Neutrophil (primary cell): ENCODE measurements around the gene TIMM17B.

Source experiments
- H3K27ac ChIP-seq: fragments of 200-600 bp; sonication (generic); 2 replicates; pipeline ENCODE4 v1.5.1; 2016; ENCODE audit warnings: mild to moderate bottlenecking, moderate library complexity
- H3K27me3 ChIP-seq: fragments of 200-600 bp; sonication (generic); 2 replicates; pipeline ENCODE4 v1.6.0; 2016; ENCODE audit warnings: mild to moderate bottlenecking
- H3K36me3 ChIP-seq: fragments of 200-600 bp; sonication (generic); 2 replicates; pipeline ENCODE4 v1.5.1; 2017
- H3K4me1 ChIP-seq, 2 experiments: fragments of 200-600 bp in 1 of 2; sonication (generic) in 1 of 2; 1 replicate in 1 of 2; 2 replicates in 1 of 2; pipeline versions ENCODE4 v1.5.1 to v1.6.1; 2013 to 2016; ENCODE audit warnings: low read depth in 1 of 2, low read length in 1 of 2, mild to moderate bottlenecking in 1 of 2, moderate library complexity in 1 of 2; ENCODE audit not compliant: control insufficient read depth in 1 of 2, insufficient read depth in 1 of 2
- H3K4me3 ChIP-seq, 2 experiments: fragments of 200-600 bp in 1 of 2; sonication (generic) in 1 of 2; 1 replicate in 1 of 2; 2 replicates in 1 of 2; pipeline ENCODE4 v1.5.1; 2013 to 2016; ENCODE audit warnings: low read depth in 1 of 2, low read length in 1 of 2, mild to moderate bottlenecking in 1 of 2, moderate library complexity in 1 of 2
- H3K9me3 ChIP-seq: fragments of 200-600 bp; sonication (generic); 2 replicates; pipeline ENCODE4 v1.5.1; 2016
- TF ChIP-seq, protein P1 (sequence below): fragments of 200-600 bp; sonication (generic); IDR thresholded peaks from 2 replicates; pipeline ENCODE4 v1.5.1; 2016; ENCODE audit warnings: antibody characterized with exemption

Gene TIMM17B

DNA sequence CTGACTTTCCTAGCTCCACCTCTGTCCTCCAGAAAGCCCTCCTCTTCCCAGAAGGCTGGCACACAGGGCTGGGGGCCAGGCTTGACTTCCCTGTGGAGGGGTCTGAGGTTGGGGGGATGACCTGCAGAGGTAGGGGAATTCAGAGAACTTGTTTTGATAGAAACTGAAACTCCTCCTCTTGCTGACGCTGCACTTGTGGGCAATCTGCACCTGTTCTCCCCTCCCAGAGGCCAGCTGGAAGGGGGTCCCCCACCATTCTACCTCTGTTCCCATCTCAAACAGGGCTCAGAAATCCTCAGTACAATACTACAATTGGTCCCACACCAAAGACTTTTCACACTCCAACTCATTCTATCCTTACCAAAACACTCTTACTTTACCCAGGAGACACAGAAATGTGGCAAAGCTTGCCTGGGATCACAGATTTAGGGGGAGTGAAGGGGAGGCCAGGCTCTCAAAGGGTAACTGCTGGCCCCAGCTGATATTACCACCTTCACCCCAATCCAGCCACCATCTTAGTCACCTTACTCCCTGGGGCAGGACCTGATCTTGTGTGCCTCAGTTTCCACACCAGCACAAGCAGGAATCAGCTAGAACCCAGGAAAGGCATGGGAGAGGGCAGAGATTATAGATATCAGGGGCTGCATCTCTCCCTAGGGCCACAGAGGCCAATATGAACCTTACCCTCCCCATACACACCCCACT is 41.3 kb upstream of the TIMM17B start:
- no peaks in the 10 kb centered on the region for H3K9me3 ChIP-seq
- peaks cover 61 to 77% of the 10 kb centered on the region in 2 experiments for H3K4me1 ChIP-seq
- H3K27me3 ChIP-seq: no peaks in the 10 kb centered on the region
- peak overlapping the region; percentile 38 to 46 for H3K4me3 ChIP-seq
- H3K36me3 ChIP-seq: peaks cover 13% of the 10 kb centered on the region
- TF ChIP-seq, protein P1, sequence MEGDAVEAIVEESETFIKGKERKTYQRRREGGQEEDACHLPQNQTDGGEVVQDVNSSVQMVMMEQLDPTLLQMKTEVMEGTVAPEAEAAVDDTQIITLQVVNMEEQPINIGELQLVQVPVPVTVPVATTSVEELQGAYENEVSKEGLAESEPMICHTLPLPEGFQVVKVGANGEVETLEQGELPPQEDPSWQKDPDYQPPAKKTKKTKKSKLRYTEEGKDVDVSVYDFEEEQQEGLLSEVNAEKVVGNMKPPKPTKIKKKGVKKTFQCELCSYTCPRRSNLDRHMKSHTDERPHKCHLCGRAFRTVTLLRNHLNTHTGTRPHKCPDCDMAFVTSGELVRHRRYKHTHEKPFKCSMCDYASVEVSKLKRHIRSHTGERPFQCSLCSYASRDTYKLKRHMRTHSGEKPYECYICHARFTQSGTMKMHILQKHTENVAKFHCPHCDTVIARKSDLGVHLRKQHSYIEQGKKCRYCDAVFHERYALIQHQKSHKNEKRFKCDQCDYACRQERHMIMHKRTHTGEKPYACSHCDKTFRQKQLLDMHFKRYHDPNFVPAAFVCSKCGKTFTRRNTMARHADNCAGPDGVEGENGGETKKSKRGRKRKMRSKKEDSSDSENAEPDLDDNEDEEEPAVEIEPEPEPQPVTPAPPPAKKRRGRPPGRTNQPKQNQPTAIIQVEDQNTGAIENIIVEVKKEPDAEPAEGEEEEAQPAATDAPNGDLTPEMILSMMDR: no peak
- peak overlapping the region; percentile 99 for H3K27ac ChIP-seq

- peaks cover 15% of the 10 kb centered on the region for H3K36me3 ChIP-seq
- TF ChIP-seq, protein P1: peak; percentile 82
- H3K27me3 ChIP-seq: no peaks in the 10 kb centered on the region
- no peaks in the 10 kb centered on the region for H3K9me3 ChIP-seq
- H3K4me3 ChIP-seq: peak overlapping the region; percentile 53 to 58
- peak overlapping the region; percentile 99 for H3K27ac ChIP-seq
- H3K4me1 ChIP-seq: peaks cover 61 to 76% of the 10 kb centered on the region in 2 experiments
These were observed 39.7 kb upstream of the TIMM17B start for GRCh38 chrX:48937054-48937907.

DNA sequence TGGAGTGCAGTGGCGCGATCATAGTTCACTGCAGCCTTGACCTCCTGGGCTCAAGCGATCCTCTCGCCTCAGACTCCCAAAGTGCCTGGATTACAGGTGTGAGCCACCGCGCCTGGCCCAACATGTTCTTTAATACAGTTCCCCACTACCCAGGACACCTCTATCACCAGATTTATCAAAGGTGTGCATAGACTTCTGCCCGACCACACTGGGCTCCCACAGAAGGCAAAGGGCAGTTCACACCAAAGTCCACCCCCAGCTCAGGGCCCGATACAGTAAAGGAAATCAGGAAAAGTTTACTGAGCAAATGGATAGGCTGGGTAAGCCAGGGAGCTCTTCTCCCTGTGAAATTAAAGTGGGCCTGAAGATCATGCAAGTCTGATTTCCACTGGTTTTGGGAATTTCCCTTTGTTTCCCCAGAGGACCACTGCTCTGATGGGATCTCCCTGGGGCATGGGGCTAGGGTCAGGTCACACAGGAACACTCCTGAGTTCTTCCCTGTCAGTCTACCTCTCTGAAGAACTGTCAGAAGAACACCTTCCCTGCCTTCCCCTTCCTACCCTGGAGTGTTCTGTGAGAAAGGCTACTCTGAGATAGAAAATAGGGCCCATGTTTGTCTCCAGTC is 39.0 kb upstream of the TIMM17B start:
- TF ChIP-seq, protein P1: no peak
- H3K9me3 ChIP-seq: no peaks in the 10 kb centered on the region
- H3K4me3 ChIP-seq: peak overlapping the region; percentile 53 to 58
- H3K4me1 ChIP-seq: peaks cover 59 to 70% of the 10 kb centered on the region in 2 experiments
- H3K36me3 ChIP-seq: peaks cover 15% of the 10 kb centered on the region
- no peaks in the 10 kb centered on the region for H3K27me3 ChIP-seq
- peak overlapping the region; percentile 99 for H3K27ac ChIP-seq

GRCh38 chrX:48935301-48935670 is 37.7 kb upstream of the TIMM17B start:
- H3K27ac ChIP-seq: peak overlapping the region; percentile 99
- H3K4me3 ChIP-seq: no peak overlapping the region
- no peaks in the 10 kb centered on the region for H3K27me3 ChIP-seq
- TF ChIP-seq, protein P1: no peak
- H3K4me1 ChIP-seq: peaks cover 49 to 57% of the 10 kb centered on the region in 2 experiments
- peaks cover 15% of the 10 kb centered on the region for H3K36me3 ChIP-seq
- no peaks in the 10 kb centered on the region for H3K9me3 ChIP-seq

DNA sequence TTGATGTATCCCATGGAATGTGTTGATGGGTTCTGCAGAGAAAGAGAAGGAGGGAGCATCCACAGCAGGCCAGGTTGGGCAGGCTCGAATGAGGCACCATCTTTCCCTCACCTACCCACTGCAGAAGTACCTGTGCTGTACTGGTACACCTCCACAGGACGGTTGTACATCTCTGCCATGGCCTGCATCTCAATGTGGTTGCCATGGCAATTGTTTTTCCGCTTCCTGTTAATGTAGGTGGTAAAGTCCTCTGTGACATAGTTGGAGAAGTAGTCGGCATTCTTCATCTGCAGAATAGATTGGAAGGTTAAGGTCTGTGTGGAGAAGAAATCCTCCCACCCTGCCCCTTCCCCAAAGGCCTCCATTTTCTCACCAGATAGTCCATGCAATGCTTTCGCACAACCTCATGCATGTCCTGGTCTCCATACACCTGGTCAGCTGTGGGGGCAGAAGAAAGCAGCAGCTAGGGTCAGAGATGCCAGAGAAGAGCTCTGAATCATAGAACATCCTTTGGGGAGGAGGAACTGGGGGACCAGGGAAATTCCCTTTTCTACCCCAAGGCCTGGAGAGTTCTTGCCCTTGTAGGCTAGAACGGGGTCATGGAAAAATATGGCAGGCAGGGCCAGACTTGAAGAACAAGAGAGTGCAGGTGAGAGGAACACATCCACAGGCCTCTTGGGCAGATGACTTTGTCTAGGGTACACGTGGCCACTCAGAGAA is 37.2 kb upstream of the TIMM17B start:
- TF ChIP-seq, protein P1: no peak
- H3K27me3 ChIP-seq: no peaks in the 10 kb centered on the region
- no peak overlapping the region for H3K4me3 ChIP-seq
- H3K9me3 ChIP-seq: no peaks in the 10 kb centered on the region
- H3K36me3 ChIP-seq: peaks cover 15% of the 10 kb centered on the region
- peak overlapping the region; percentile 99 for H3K27ac ChIP-seq
- H3K4me1 ChIP-seq: peaks cover 44 to 52% of the 10 kb centered on the region in 2 experiments
